ENCODE data around the gene SLC25A25.

DNA sequence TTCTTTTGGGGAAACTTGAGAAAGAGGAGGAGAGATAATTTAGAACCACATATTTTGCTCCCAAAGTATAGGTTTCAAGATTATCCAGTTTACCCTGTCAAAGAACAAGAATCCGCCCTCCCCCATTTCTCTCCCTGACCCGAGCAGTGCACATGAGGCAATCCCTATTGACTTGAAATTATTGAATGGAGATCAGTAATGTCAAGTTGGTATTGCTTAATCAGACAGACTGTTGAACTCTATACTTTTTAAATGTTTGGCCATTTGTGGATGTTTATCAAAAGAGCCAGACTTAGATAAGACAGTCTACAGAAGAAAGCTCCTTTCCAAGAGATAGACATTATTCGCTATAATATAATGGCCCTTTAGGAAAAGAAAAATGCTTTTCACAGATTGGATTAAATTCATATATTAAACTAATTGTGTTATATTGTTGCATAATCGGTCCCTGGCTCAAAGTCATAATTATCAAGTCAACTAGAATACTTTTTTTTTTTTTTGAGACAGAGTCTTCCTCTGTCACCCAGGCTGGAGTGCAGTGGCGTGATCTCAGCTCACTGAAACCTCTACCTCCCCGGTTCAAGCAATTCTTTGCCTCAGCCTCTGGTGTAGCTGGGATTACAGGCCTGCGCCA is 5.3 kb downstream of the SLC25A25 start:
- TF ChIP-seq, protein P1, sequence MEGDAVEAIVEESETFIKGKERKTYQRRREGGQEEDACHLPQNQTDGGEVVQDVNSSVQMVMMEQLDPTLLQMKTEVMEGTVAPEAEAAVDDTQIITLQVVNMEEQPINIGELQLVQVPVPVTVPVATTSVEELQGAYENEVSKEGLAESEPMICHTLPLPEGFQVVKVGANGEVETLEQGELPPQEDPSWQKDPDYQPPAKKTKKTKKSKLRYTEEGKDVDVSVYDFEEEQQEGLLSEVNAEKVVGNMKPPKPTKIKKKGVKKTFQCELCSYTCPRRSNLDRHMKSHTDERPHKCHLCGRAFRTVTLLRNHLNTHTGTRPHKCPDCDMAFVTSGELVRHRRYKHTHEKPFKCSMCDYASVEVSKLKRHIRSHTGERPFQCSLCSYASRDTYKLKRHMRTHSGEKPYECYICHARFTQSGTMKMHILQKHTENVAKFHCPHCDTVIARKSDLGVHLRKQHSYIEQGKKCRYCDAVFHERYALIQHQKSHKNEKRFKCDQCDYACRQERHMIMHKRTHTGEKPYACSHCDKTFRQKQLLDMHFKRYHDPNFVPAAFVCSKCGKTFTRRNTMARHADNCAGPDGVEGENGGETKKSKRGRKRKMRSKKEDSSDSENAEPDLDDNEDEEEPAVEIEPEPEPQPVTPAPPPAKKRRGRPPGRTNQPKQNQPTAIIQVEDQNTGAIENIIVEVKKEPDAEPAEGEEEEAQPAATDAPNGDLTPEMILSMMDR (IDR thresholded peaks at IDR 0.05): no peak
- TF ChIP-seq POLR2A (IDR thresholded peaks at IDR 0.05): no peak
